Suppressor macrophage treated with lipopolysaccharide for 1 hour (primary cell): ENCODE results near the gene RNF31.

ENCODE experiments used
- DNase-seq, 3 donors: peaks; one replicate each; pipeline ENCODE4 v3.0.0-alpha.2; 2020 to 2022

Gene RNF31

GRCh38 chr14:24204163-24205146 lies 57.2 kb downstream of the RNF31 start:
- no peak for DNase-seq

- no peak for DNase-seq
These were observed 59.2 kb downstream of the RNF31 start for GRCh38 chr14:24206260-24207103.

DNA sequence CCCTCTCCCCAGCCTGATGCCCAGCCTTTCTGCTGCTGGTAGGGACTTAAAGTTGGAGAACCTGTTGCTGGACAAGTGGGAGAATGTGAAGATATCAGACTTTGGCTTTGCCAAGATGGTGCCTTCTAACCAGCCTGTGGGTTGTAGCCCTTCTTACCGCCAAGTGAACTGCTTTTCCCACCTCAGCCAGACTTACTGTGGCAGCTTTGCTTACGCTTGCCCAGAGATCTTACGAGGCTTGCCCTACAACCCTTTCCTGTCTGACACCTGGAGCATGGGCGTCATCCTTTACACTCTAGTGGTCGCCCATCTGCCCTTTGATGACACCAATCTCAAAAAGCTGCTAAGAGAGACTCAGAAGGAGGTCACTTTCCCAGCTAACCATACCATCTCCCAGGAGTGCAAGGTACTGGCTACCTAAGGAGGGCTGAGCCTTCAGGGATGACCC lies 59.8 kb downstream of the RNF31 start:
- no peak for DNase-seq

DNA sequence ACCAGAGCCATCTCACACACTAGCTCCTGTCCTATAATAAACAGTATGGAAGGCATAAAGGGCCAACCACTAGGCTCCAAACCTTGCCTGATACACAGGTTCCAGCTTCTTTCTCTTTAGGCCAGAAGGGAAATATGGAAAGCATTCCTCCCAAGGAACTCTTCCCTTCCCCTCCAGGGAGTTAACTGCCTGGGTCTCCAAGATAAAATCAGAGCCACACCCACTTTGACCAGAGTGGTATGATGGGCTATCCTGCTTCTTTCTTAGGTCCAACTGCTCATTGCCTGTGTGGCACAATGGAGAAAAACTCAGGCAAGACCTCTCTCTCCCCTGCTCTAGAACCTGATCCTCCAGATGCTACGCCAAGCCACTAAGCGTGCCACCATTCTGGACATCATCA lies 60.3 kb downstream of the RNF31 start:
- no peak for DNase-seq
